GM12878 (cell line): ENCODE results near the gene FUZ. TPM values are rescaled to one million over a fixed set of nuclear protein-coding genes. Genes with fewer than 3 reads are reported as not detected.

Source experiments
- ATAC-seq: fragments of 200-7000 bp; cut with Tn5 transposase; 3 replicates; pipeline ENCODE4 v1.9.1; 2020; ENCODE audit warnings: mild to moderate bottlenecking, moderate library complexity
- BruUV-seq: library from RNA; stranded (reverse); fragments of 400-500 nt; replicated peaks from 2 replicates; lab custom pipeline; 2021; lab: Mats Ljungman, UMichigan
- CTCF ChIA-PET: fragments of 300-600 bp; sonication (Branson Sonifier 250); formaldehyde crosslinking; extraction: SDS; loops from one replicate; lab custom pipeline; 2021; ENCODE audit warnings: inconsistent platforms; lab: Yijun Ruan, JAX
- POLR2A ChIA-PET: fragments of 350-600 bp; formaldehyde crosslinking; extraction: SDS; loops from one replicate; lab custom pipeline; 2021; ENCODE audit warnings: inconsistent platforms; lab: Charles Lee
- RAD21 ChIA-PET: fragments of 300-600 bp; sonication (Branson Sonifier 250); formaldehyde crosslinking; loops from one replicate; lab custom pipeline; 2023; ENCODE audit warnings: antibody characterized with exemption; ENCODE audit not compliant: unreplicated experiment; lab: Charles Lee
- SMC1A ChIA-PET: fragments of 300-600 bp; sonication (Branson Sonifier 250); formaldehyde crosslinking; loops from one replicate; lab custom pipeline; 2023; ENCODE audit not compliant: unreplicated experiment, uncharacterized antibody; lab: Charles Lee
- DNase-seq: peaks from one replicate; pipeline ENCODE4 v3.0.0-alpha.2; 2011; ENCODE audit warnings: low read depth, low spot score
- FAIRE-seq: peaks from 3 replicates; lab custom pipeline; 2011; peaks lifted over from hg19 to GRCh38; lab: Jason Lieb, UNC
- H2AFZ ChIP-seq: 2 replicates; pipeline ENCODE4 v1.6.0; 2011; ENCODE audit warnings: low read depth, low read length, control low read depth; ENCODE audit not compliant: control insufficient read depth
- H3K27ac ChIP-seq: 2 replicates; pipeline ENCODE4 v1.5.1; 2011; ENCODE audit warnings: control low read depth; ENCODE audit not compliant: control insufficient read depth, insufficient read depth
- H3K27me3 ChIP-seq, 2 experiments: replicated peaks in 1 of 2; 2 replicates each; pipeline versions ENCODE4 v1.6.0 to v1.6.1; 2011; ENCODE audit warnings: low read length in 1 of 2; ENCODE audit not compliant: control insufficient read depth in 2 of 2, insufficient read depth in 2 of 2
- H3K36me3 ChIP-seq, 2 experiments: 2 replicates each; pipeline ENCODE4 v1.5.1; 2011; ENCODE audit warnings: low read length in 1 of 2; ENCODE audit not compliant: control insufficient read depth in 2 of 2, insufficient read depth in 2 of 2
- H3K4me1 ChIP-seq: 2 replicates; pipeline ENCODE4 v1.6.1; 2011; ENCODE audit warnings: mild to moderate bottlenecking, low read length, moderate library complexity, mixed read lengths; ENCODE audit not compliant: control insufficient read depth, insufficient read depth
- H3K4me2 ChIP-seq: 2 replicates; pipeline ENCODE4 v1.6.0; 2011; ENCODE audit warnings: control low read depth; ENCODE audit not compliant: control insufficient read depth, insufficient read depth
- H3K4me3 ChIP-seq: fragments of 200-600 bp; sonication (generic); 2 replicates; pipeline ENCODE4 v1.5.1; 2016
- H3K79me2 ChIP-seq: 2 replicates; pipeline ENCODE4 v1.6.0; 2011; ENCODE audit warnings: low read length; ENCODE audit not compliant: control insufficient read depth, insufficient read depth
- H3K9ac ChIP-seq: 2 replicates; pipeline ENCODE4 v1.8.0; 2011; ENCODE audit warnings: low read length, control low read depth, mixed read lengths; ENCODE audit not compliant: control insufficient read depth, insufficient read depth
- H3K9me3 ChIP-seq: replicated peaks from 3 replicates; pipeline ENCODE4 v1.5.1; 2011; ENCODE audit warnings: mild to moderate bottlenecking, low read length; ENCODE audit not compliant: control insufficient read depth, insufficient read depth
- H4K20me1 ChIP-seq: 2 replicates; pipeline ENCODE4 v1.6.0; 2011; ENCODE audit not compliant: control insufficient read depth, insufficient read depth
- SIX5 ChIP-seq: IDR thresholded peaks from 2 replicates; pipeline ENCODE4 v1.6.1; 2011; ENCODE audit warnings: mild to moderate bottlenecking, low read depth, low read length, moderate library complexity; ENCODE audit not compliant: severe bottlenecking
- WGBS: methylation state at CpG from one replicate; pipeline ENCODE4 v1.1.6; 2016; ENCODE audit warnings: low lambda C conversion rate; ENCODE audit not compliant: insufficient replicate concordance, insufficient coverage; ENCODE audit errors: missing lambda C conversion rate; 5-methylcytosine and 5-hydroxymethylcytosine counted together
- in situ Hi-C: fragments of 300-500 bp; cut with MboI; formaldehyde crosslinking; loops from 9 replicates; pipeline ENCODE4 v1.14.3; 2018; ENCODE audit warnings: mixed read lengths
- intact Hi-C: fragments of 100-400 bp; cut with micrococcal nuclease; formaldehyde crosslinking; loops from one replicate; pipeline ENCODE4 v1.14.2; 2022; ENCODE audit not compliant: unreplicated experiment
- polyA plus RNA-seq, 11 experiments: library from polyadenylated mRNA; depleted of rRNA in 4 of 11; unstranded in 6 of 11; stranded (reverse) in 5 of 11; fragments of >200 nt; fragmentation: Nextera tagmentation in 4 of 11; fragmentation: Illumina TruSeq in 1 of 11; extraction: Ambion mirVana in 4 of 11; extraction: Trizol in 1 of 11; gene quantifications; 1 replicate in 1 of 11; 2 replicates in 10 of 11; pipeline versions ENCODE4 v1.2.1 to v1.2.3, GENCODE V29; 2011 to 2016; ENCODE audit warnings: inconsistent platforms in 2 of 11, missing spikeins in 2 of 11, low read depth in 1 of 11
- total RNA-seq, 4 experiments: library from RNA; depleted of rRNA in 3 of 4; stranded (reverse); fragments of >200 nt in 3 of 4; fragmentation: Illumina TruSeq in 1 of 4; extraction: Trizol in 1 of 4; gene quantifications; 2 replicates each; pipeline versions ENCODE4 v1.2.1 to v1.2.3, GENCODE V29; 2013 to 2021
- TF ChIP-seq, protein P1 (sequence below): fragments of 450-650 bp; IDR thresholded peaks from 2 replicates; pipeline ENCODE4 v1.6.1; 2017; ENCODE audit warnings: mild to moderate bottlenecking, moderate library complexity
- TF ChIP-seq, protein P2 (sequence below): IDR thresholded peaks from 2 replicates; pipeline ENCODE4 v1.6.1; 2012; ENCODE audit warnings: mild to moderate bottlenecking, low read depth, low read length

FUZ gene
- total and polyA plus RNA-seq, 10 of the 15 experiments (the other 5 are each of a cell fraction or from before 2014, with no cell fraction given): 0.18 to 11.5 (median 8.8) TPM

DNA sequence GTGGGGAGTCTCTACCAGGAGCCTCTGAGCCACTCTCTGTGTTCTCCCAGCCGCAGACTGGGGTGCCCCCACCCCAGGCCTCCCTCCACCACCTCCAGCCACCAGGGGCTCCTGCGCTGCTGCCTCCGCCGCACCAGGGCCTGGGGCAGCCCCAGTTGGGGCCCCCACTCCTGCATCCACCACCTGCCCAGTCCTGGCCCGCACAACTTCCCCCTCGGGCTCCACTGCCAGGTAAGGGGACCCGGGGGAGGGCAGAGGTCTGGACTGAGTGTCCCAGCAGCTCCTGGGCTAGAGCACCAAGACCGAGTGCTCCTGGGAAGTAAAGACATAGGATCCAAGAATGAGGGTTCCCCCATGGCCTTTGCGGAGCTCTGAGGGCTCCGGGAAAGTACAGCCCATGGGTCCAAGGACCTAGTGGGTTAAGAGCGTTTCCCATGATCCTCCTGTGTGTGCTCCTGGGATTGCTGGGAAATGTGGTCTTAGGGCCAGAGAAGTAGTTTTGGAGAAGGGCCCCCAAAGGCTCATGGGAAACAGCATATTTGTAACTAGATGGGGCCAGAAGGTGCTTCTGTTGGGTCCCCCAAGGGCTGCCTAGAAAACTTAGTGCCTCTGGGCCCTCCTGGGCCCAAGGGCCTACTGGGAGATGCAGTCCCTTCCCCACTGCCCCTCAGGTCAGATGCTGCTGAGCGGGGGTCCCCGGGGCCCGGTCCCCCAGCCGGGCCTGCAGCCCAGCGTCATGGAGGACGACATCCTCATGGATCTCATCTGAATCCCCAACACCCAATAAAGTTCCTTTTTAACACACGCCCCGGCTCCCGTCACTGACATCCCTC is 23.3 kb upstream of the FUZ start:
- H3K27me3 ChIP-seq: no peaks in the 10 kb centered on the region
- DNase-seq (no peak), FAIRE-seq (no peak), ATAC-seq (no peak)
- TF ChIP-seq, protein P1, sequence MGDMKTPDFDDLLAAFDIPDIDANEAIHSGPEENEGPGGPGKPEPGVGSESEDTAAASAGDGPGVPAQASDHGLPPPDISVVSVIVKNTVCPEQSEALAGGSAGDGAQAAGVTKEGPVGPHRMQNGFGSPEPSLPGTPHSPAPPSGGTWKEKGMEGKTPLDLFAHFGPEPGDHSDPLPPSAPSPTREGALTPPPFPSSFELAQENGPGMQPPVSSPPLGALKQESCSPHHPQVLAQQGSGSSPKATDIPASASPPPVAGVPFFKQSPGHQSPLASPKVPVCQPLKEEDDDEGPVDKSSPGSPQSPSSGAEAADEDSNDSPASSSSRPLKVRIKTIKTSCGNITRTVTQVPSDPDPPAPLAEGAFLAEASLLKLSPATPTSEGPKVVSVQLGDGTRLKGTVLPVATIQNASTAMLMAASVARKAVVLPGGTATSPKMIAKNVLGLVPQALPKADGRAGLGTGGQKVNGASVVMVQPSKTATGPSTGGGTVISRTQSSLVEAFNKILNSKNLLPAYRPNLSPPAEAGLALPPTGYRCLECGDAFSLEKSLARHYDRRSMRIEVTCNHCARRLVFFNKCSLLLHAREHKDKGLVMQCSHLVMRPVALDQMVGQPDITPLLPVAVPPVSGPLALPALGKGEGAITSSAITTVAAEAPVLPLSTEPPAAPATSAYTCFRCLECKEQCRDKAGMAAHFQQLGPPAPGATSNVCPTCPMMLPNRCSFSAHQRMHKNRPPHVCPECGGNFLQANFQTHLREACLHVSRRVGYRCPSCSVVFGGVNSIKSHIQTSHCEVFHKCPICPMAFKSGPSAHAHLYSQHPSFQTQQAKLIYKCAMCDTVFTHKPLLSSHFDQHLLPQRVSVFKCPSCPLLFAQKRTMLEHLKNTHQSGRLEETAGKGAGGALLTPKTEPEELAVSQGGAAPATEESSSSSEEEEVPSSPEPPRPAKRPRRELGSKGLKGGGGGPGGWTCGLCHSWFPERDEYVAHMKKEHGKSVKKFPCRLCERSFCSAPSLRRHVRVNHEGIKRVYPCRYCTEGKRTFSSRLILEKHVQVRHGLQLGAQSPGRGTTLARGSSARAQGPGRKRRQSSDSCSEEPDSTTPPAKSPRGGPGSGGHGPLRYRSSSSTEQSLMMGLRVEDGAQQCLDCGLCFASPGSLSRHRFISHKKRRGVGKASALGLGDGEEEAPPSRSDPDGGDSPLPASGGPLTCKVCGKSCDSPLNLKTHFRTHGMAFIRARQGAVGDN: no peak
- peak; percentile 30 for TF ChIP-seq SIX5
- TF ChIP-seq, protein P2, sequence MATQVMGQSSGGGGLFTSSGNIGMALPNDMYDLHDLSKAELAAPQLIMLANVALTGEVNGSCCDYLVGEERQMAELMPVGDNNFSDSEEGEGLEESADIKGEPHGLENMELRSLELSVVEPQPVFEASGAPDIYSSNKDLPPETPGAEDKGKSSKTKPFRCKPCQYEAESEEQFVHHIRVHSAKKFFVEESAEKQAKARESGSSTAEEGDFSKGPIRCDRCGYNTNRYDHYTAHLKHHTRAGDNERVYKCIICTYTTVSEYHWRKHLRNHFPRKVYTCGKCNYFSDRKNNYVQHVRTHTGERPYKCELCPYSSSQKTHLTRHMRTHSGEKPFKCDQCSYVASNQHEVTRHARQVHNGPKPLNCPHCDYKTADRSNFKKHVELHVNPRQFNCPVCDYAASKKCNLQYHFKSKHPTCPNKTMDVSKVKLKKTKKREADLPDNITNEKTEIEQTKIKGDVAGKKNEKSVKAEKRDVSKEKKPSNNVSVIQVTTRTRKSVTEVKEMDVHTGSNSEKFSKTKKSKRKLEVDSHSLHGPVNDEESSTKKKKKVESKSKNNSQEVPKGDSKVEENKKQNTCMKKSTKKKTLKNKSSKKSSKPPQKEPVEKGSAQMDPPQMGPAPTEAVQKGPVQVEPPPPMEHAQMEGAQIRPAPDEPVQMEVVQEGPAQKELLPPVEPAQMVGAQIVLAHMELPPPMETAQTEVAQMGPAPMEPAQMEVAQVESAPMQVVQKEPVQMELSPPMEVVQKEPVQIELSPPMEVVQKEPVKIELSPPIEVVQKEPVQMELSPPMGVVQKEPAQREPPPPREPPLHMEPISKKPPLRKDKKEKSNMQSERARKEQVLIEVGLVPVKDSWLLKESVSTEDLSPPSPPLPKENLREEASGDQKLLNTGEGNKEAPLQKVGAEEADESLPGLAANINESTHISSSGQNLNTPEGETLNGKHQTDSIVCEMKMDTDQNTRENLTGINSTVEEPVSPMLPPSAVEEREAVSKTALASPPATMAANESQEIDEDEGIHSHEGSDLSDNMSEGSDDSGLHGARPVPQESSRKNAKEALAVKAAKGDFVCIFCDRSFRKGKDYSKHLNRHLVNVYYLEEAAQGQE: no peak
- H2AFZ ChIP-seq: no peak overlapping the region
- in situ Hi-C loops (no loop called here), intact Hi-C loops (no loop called here)
- POLR2A ChIA-PET: interaction anchor here (0.6 kb wide), 1 partner anchor 21 kb away, joined by 3 read pairs; no protein-coding TSS in a partner anchor
- H3K36me3 ChIP-seq: peaks cover 19 to 27% of the 10 kb centered on the region in 2 experiments
- H3K9me3 ChIP-seq: no peaks in the 10 kb centered on the region
- H3K4me3 ChIP-seq: no peak overlapping the region
- H3K4me2 ChIP-seq: no peak overlapping the region
- SMC1A ChIA-PET: no interaction called here
- CTCF ChIA-PET: interaction anchor here (1.2 kb wide), 1 partner anchor 102 kb away, joined by 3 read pairs; no protein-coding TSS in a partner anchor
- WGBS: 97% methylated on average over 17 of the region's 20 CpGs
- RAD21 ChIA-PET: no interaction called here
- H3K79me2 ChIP-seq: no peaks in the 10 kb centered on the region
- H4K20me1 ChIP-seq: no peaks in the 10 kb centered on the region
- H3K4me1 ChIP-seq: no peaks in the 10 kb centered on the region
- no peak overlapping the region for H3K27ac ChIP-seq
- no peak overlapping the region for H3K9ac ChIP-seq
- BruUV-seq: no TSS peak
